ENCODE results near the gene GALT.

Gene GALT

DNA sequence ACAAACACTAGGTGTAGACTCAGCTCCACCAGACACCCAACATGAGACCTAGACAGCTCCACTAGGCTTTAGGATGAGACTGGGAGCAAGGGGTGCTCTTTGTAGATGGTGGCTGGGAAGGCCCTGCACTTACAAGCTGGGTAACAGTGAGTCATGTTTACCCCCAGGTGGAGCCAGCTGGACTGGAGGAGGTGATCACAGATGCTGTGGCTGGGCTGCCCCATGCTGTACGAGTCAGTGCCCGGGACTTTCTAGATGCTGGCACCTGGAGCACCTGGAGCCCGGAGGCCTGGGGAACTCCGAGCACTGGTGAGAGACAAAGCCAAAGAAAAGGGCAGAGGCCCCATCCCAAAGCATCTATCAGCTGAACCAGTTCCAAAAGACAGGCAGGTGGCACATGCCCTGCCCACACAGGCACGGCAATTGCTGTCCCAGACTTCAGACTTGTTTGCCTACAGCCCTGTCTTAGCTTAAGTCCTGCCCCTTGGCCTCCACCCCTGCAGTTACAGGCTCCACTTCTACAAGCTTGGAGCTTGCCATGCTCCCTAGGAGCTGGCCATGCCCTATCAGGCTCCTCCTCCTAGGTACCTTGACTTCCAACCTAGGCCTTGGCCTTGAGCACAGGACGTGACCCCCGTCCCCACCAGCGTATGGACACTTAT is 13.2 kb downstream of the GALT start:
- peak; percentile 37 for DNase-seq (ENCODE audit: low read depth)
- no peak overlapping the region for H3K4me3 ChIP-seq (ENCODE audit: low read depth, low read length)
- TF ChIP-seq, protein P1, sequence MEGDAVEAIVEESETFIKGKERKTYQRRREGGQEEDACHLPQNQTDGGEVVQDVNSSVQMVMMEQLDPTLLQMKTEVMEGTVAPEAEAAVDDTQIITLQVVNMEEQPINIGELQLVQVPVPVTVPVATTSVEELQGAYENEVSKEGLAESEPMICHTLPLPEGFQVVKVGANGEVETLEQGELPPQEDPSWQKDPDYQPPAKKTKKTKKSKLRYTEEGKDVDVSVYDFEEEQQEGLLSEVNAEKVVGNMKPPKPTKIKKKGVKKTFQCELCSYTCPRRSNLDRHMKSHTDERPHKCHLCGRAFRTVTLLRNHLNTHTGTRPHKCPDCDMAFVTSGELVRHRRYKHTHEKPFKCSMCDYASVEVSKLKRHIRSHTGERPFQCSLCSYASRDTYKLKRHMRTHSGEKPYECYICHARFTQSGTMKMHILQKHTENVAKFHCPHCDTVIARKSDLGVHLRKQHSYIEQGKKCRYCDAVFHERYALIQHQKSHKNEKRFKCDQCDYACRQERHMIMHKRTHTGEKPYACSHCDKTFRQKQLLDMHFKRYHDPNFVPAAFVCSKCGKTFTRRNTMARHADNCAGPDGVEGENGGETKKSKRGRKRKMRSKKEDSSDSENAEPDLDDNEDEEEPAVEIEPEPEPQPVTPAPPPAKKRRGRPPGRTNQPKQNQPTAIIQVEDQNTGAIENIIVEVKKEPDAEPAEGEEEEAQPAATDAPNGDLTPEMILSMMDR (IDR thresholded peaks at IDR 0.05; ENCODE audit: insufficient read depth, low read depth, low read length, missing control alignments): no peak

DNA sequence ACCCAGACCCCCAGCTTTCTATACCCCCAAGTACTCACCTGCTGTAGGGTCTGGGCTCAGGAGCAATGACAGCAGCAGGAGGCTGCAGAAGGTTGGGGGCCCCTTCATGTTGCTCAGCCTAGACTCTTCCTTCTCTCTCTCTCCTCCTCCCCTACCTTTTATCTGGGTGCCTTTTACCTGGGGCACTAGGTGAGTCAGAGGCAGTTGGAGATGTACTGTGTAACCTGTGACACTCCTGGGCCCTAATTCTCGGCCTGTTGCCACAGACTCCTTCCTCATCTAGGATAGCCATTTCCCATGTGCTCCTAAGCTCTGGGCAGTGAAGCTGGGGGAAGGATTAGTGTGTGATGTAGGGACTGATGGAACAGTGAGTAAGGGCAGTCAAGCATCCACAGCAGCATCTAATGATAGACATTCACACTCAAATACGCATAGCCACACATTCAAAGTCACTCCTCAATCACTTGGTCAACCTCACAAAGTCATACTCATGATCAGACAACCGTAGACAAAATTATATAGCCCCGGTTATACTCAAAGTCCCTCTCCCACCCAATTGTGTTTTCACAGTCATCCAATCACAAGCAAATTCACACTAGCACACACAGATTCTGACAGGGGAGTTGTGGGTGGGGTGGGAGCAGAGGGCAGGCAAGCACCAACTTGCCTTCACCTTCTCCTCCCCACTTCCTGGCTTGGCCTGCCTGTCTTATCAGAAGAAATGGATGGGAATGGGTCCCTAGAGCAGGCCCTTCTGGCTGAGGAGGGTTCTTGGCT is 16.2 kb downstream of the GALT start, which contains the start of gene CCL27:
TSS of gene CCL27 (minus strand) at position 132 of the 777 bp plus-strand sequence. CDS start at position 108, 24 bp downstream.
- H3K4me3 ChIP-seq (ENCODE audit: low read depth, low read length): no peak within 1 kb of the TSS
- no peak for DNase-seq (ENCODE audit: low read depth)
- TF ChIP-seq, protein P1 (IDR thresholded peaks at IDR 0.05; ENCODE audit: insufficient read depth, low read depth, low read length, missing control alignments): no peak

DNA sequence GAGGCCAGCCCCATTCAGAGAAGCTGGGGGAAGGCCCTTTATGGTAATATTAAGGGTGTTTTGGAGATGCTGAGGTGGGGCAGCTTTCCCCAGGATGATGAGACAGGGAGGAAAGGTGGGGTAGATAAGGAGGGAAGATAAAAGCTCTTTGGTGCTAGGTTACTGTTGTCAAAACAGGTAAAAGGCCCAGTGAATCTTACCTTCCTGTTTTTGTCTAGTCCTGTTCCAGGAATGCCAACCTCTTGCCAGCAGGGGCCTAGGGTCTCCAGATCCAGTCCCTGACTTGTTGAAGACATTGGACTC is 16.8 kb downstream of the GALT start:
- DNase-seq (ENCODE audit: low read depth): no peak

DNA sequence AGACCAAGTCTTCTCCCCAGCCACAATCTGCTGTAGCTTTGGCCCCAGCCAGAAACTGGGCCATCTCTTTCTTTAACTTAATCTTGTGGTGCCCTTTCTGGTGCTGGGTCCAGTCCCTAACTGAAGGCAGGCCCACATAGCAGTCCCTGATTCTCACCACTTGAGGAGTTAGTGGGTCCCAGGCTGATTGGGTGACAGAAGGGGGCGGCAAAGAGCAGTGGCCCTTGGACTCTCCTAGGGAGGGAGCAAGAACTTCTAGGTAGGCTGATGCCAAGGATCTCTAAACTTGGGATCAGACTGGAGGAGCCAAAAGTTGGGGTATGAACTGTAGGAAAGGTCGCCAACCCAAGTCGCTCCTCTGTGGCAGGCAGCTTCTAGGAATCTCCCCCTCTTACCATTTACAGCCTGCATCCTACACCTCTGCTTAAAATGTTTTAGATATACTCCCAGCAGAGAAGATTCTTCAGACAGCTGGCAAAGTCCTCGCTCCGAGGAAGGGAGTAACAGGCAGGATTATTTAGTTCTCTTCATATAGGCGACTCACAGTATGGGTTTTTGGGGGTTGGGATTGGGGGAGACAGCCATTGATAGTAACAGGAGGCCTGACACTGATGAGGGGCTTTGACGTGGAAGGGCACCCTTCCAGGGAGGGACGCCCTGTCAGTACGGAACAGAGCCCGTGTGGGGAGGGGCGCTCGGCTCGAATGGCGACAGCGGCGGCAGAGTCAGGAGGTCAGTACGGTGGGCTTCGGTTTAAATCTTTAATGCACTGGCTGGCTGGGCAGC is 18.0 kb downstream of the GALT start:
- TF ChIP-seq, protein P1 (IDR thresholded peaks at IDR 0.05; ENCODE audit: insufficient read depth, low read depth, low read length, missing control alignments): peak; percentile 96
- H3K4me3 ChIP-seq (ENCODE audit: low read depth, low read length): peak overlapping the region; percentile 81
- DNase-seq (ENCODE audit: low read depth): peak; percentile 79

More for the DNA sequence above, 16.8 kb downstream of the GALT start:
- TF ChIP-seq, protein P1 (IDR thresholded peaks at IDR 0.05; ENCODE audit: insufficient read depth, low read depth, low read length, missing control alignments): no peak
- H3K4me3 ChIP-seq (ENCODE audit: low read depth, low read length): no peak overlapping the region

DNA sequence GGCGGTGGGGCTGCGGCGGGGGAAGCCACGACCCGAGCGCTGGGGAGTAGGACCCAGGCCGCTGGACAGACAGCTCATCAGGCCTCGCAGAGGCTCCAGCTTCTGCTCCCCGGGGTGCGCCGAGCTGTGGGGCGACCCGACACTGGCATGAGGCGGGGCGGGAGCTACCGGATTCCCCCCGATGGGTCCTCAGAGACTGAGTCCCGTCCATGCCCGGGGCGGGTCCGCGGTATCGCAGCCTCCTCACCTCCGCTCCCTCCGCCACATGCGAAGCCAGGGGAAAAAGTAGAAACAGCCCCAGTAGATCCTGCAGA is 18.5 kb downstream of the GALT start:
- TF ChIP-seq, protein P1 (IDR thresholded peaks at IDR 0.05; ENCODE audit: insufficient read depth, low read depth, low read length, missing control alignments): no peak
- DNase-seq (ENCODE audit: low read depth): no peak
- H3K4me3 ChIP-seq (ENCODE audit: low read depth, low read length): peak overlapping the region; percentile 81

DNA sequence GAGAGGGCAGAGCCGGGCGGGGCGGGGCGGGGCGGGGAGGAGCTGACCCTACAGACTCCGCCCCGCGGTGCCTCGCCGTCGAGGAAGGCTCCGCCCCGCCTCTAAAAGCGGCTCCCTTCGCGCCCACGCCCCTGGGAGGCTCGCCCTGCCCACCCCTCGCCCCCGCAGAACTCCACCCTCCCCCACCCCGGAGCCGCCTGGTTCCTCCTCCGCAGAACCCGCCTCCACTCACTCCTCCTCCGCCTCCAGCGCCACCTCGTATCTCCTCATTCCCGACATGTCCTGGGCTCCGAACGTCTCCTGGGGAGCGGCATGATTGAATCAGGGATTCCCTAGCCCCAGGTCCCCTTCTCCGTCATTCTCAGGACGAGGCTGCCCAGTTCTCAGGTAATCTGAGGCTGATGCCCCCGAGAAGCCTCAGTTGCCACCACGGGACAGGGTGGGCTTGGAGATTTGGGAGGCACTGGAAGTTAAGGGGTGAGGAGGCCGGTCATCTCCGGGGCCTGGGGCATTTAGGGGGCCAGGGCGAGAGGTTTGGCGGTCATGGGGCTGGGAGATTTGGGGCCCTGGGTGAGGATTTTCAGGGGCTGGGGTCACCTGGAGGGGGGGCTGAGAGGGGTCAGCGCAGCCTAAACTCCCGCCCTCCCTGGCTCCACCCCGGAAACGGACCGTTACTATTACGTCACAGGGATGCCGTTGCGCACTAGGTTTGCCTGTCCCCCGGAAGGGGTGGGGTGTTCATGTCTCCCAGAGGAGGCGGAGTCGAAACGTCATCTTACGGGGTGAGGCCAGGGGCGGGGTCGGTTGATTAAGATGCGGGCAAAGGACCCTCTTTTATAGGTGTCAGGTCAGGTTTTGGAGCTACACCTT is 19.1 kb downstream of the GALT start:
- DNase-seq (ENCODE audit: low read depth): peak; percentile 91
- TF ChIP-seq, protein P1 (IDR thresholded peaks at IDR 0.05; ENCODE audit: insufficient read depth, low read depth, low read length, missing control alignments): no peak
- peak overlapping the region; percentile 81 for H3K4me3 ChIP-seq (ENCODE audit: low read depth, low read length)
